GM12801 (cell line): ENCODE data around the gene TPRA1.

ENCODE experiments used
- CTCF ChIP-seq: IDR thresholded peaks from one replicate; pipeline ENCODE4 v1.5.1; 2011; ENCODE audit warnings: control low read depth; ENCODE audit not compliant: insufficient read length; ENCODE audit errors: extremely low read depth

Gene TPRA1

GRCh38 chr3:127614928-127615589, 24.5 kb upstream of the TPRA1 start:
- TF ChIP-seq CTCF, result no peak

- no peak for TF ChIP-seq CTCF
Measured at GRCh38 chr3:127613406-127613805, 22.9 kb upstream of the TPRA1 start.

GRCh38 chr3:127612966-127613365, 22.4 kb upstream of the TPRA1 start:
- TF ChIP-seq CTCF, result no peak

- no peak for TF ChIP-seq CTCF
Measured at GRCh38 chr3:127611251-127611650, 20.7 kb upstream of the TPRA1 start.

GRCh38 chr3:127610105-127610504, 19.6 kb upstream of the TPRA1 start:
- TF ChIP-seq CTCF, result no peak

GRCh38 chr3:127608362-127608718, 17.8 kb upstream of the TPRA1 start:
- TF ChIP-seq CTCF, result no peak

- TF ChIP-seq CTCF, result no peak
Measured at GRCh38 chr3:127607675-127608361, 17.3 kb upstream of the TPRA1 start.
